Glomerular visceral epithelial cell (primary cell): ENCODE data around the gene TMEM59L.
"Not testable (repeated sequence)": the region's sequence is repeated elsewhere in the genome, so short reads cannot be mapped to it uniquely, and the experiment has no call there.

ENCODE experiments used
- DNase-seq: peaks from one replicate; pipeline ENCODE4 v3.0.0-alpha.2; 2016; ENCODE audit errors: extremely low spot score

TMEM59L gene

DNA sequence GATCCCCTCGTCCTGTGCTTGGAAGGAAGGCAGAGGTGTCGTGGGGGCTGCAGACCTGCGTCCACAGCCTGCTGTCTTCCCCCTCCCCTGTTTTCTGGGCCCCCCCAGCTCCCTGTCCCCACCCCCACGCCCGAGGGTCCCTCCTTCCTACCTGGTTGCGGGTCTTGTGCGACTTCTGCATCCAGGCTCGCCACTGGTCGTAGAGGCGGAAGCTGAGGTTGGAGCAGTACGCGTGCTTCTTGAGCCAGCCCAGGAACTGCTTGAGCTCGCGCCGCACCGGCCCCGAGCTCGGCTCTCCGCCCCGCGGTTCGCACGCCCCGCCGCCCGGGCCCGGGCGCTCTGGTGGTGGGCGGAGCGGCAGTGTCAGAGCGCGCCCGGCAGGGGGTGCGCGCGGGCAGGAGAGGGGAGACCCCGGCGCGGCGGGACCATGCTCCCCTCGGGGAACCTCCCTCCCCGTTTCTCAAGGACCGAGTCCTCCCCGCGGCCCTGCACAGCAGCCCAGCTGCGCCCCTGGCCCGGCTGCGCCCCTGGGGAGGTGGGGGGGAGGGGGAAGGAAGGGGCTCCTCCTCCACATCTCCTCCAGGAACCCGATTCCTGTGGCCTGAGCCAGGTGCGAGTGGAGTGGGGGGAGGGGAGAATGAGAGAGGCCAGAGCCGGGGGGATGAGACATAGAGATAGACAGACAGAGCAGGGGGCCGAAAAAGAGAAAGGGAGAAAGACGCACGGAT is 18.4 kb upstream of the TMEM59L start:
- peak; percentile 79 for DNase-seq

- DNase-seq = no peak
These were observed 17.8 kb upstream of the TMEM59L start for GRCh38 chr19:18594824-18595373.

GRCh38 chr19:18595475-18595874 is 17.2 kb upstream of the TMEM59L start:
- DNase-seq = no peak

- no peak for DNase-seq
These were observed 15.9 kb upstream of the TMEM59L start for GRCh38 chr19:18596752-18597157.

DNA sequence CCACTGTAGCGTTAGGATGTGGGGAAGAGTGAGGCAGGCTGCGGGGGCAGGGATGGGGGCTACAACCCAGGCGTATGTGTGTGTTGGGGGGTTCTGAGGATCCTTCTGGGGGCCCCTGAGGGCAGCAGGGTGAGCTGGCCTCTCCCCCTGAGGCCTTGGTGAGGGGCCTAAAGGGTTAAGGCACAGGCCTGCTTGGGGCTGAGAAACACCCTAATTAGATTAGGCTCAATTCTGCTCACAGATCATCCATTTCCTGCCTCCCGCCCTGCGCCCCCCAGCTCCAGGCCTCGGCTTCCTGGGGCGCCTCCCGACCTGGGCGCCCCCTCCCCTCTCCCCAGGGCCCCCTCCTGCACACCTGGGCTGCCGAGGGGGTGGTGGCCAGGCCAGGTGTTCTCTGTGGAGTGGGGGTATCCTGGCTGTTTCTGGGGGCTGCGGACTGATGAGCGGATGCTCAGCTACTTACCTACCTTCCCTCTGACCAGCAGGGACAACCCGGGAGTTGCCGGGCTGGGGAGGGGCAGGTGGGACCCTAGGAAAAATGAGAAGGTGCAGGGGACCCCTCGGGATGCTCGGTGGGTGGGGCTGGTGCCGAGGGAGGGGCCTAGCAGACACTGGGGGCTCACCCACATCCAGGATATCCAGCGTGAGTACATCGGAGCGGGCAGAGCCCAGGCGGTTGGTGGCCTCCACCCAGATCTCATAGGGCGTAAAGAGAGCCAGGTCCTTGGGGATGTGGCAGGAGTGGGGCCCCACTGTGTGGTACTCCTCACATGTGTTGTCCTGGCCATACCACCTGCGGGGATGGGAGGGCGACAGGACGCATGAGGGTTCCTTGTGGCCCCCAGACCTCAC is 14.6 kb upstream of the TMEM59L start:
- DNase-seq = no peak

GRCh38 chr19:18599485-18599884 is 13.2 kb upstream of the TMEM59L start:
- DNase-seq = no peak

DNA sequence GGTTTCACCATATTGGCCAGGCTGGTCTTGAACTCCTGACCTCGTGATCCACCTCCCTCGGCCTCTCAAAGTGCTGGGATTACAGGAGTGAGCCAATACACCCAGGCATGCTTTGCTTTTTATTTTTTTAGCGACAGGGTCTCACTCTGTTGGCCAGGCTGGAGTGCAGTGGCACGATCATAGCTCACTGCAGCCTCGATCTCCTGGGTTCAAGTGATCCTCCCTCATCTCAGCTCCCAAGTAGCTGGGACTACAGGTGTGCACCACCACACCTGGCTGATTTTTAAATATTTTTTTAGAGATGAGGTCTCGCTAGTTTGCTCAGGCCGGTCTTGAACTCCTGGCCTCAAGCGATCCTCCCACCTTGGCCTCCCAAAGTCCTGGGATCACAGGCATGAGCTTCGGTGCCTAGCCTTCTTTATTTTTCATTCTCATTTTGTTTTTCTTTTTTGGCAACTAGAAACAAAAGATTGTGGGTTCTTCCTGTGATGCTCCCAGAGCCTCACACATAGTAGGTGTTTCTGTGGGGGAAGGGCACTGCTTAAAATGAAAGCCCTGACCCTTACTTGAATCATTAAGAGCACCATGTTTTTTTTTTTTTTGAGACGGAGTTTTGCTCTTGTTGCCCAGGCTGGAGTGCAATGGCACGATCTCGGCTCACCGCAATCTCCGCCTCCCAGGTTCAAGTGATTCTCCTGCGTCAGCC is 11.8 kb upstream of the TMEM59L start:
- DNase-seq = not testable (repeated sequence)

DNA sequence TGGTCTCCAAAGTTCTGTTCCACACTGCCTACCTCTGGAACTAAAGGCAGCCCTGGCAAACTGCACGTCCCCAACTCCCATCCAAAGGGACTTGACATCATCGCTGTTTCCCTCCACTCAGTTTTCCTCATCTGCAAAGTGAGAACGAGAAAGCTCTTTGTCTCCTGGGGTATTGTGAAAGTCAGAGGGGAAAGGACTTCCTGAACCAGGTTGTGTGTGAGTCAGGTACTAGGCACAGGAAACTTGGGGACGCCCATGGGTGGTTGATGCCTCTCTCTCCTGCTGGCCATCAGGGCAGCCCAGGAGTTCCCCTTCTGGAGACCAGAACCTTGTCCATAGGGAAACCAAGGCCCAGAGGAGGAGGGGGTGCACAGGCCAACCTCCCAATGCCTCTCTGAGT is 10.8 kb upstream of the TMEM59L start:
- no peak for DNase-seq

DNA sequence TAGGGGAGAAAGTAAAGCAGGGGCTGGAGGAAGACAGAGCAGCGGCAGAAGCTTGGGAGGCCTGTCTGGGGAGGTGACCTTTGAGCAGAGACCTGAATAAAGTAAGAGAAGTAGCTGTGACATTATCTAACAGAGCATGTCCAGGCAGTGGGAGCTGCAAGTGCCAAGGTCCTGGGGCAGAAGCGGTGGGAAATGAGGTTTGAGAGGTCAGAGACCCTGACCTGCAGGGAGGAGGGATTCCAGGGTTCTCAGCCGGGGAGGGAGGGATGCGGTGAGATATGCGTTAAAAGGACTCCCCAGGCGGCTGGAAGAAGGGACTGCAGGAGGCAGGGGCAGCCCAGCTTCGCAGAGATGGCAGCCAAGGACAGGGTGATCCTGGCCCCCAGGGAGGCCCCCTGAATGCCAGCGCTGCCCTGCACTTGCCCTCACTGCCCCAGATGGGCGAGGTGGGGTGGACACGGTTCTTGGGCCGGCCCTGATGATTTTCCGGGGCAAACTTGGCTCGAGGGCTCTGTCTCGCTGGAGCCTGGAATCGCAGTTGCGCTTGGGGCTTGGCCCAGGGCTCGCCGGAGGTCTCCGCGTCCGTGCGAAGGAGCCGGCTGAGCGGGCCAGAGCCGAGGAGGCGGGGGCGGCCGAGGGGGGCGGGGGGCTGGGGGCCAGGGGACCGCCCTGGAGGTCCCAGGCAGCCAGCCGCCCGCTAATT is 9.3 kb upstream of the TMEM59L start:
- peak; percentile 28 for DNase-seq

DNA sequence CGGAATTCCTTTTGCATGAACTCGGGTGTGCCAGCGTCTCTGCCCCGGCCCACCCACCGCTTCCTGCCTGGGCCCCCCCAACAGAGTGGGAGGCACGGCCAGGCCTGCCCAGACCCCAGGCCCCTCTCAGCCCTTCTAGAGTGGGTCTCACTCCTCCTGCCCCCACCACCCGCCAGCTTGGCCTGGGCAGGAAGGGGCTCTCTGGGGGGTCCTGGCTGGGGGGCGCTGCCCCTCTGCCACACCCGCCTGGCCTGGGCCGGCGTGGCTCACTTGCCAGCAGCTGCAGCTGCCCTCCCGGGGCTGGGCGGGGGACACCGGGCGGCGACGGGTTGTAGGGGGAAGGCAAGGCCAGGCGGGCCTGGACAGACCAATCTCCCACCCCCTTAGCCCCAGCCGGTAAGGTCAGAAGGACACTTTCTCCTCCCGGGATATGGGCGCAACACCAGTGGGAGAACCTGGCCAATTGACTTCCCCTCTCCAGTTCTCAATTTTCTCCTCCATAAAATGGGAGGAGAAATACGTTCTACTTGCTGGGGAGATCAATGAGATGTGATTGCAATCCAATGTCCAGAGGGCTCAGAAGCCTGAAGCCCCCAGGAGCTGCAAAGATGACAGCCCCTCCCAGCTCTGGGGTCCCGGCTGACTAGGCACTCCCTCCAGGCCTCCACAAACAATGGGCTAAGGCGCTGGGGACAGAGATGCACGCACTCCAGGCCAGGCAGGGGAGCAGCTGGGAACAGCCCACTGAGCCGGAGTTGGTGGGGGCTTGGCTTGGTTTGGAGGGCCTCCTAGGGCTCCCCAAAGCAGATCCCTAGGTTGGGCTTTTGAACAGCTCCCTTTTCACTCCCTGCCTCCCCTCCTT is 8.5 kb upstream of the TMEM59L start:
- DNase-seq = no peak

- DNase-seq = no peak
These were observed 7.9 kb upstream of the TMEM59L start for GRCh38 chr19:18604820-18605159.

- no peak for DNase-seq
These were observed 7.5 kb upstream of the TMEM59L start for GRCh38 chr19:18605196-18605545.

DNA sequence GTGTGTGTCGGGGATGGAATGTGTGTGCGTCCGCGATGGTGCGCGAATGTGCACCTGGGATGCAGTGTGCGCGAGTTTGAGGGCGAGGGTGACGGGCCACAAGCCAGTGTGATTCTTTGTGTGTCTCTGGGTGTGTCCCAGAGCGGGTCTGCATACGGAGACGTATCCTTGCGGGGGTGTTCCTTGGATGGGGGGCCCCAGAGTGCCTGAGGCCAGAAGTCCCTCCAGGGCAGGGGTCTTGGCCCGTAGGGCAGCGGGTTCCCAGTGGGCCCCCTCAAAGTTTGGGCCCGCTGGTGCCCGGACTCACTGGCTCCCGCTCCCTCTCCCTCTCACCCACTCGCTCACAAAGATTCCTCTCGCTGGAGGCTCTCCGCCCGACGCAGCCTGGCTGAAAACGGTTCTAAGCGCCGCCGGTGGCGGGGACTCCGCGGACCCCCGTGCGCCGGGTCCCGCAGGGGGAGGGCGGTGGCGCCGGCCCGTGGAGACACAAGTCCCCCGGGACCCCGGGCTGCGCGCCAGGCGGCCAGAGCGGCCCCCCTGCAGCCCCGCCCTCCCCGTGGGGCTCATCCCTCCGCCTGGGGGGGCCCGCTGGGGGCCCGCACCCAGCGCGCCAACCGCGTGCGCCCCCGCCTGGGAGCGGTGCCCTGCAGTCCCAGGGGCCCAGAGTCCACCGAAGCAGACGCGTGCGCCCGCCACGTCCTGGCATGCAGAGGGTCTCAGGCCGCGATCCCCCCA is 7.0 kb upstream of the TMEM59L start:
- DNase-seq = no peak

DNA sequence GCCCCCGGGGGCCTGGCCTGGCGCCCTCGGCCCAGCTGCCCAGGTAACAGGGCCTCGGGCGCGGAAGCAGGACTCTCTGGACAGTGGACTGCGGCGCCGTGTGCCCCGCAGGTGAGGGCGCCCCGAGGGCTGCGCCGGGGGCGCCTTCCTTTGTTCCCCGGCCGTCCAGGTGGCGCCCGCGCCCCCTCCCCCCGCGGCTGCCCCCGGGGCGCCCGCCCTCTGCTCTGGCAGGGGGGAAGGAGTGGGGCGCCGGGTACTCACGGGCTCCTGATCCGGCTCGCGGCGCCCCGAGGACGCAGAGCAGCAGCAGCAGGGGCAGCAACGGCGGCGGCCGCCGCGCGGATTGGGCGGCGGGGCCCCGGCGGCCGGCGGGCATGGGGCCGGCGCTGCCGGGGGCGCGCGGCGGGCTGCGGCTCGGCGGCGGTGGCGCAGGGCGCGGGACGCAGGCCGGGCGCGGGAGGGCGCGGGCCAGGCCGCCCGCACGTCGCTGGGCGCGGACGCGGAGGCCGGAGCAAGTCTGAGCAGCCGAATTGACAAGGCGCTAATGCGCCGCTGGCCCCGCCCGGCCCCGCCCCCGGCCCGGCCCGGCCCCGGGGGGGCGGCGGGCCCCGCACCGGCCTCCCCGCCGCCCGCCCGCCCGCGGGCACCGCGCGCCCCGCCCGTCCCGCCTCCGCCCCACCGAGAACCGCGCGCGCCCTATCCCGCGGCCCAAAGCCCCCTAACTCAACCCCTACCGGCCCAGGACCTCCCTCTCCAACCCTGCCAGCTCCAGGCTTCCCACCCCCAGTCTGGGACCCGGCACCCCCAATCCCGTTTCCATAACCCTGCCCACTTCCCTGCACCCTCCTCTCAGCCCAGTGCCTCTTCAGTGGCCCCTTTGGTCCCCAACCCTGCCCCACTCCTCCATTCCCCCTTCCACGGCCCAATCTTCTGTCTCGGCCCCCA is 6.1 kb upstream of the TMEM59L start, which contains the start of gene CRLF1:
TSS of gene CRLF1 (minus strand) at position 519 of the 945 bp plus-strand sequence. CDS start at position 376, 143 bp downstream.
- no peak for DNase-seq

- no peak for DNase-seq
These were observed 5.2 kb upstream of the TMEM59L start for GRCh38 chr19:18607226-18608101.

- no peak for DNase-seq
These were observed 4.4 kb upstream of the TMEM59L start for GRCh38 chr19:18608102-18608804.
